Measurements from ENCODE around the gene NALCN. TPM values are rescaled to one million over a fixed set of nuclear protein-coding genes. Genes with fewer than 3 reads are reported as not detected.

Gene NALCN
- total and polyA plus RNA-seq, 2 of the 8 experiments (the other 6 are each of a cell fraction or from before 2014, with no cell fraction given), result 0.26 to 0.54 TPM

GRCh38 chr13:101217086-101217485 lies 199.2 kb downstream of the NALCN start (continued):
- no peak for TF ChIP-seq KDM1A (IDR thresholded peaks at IDR 0.05; ENCODE audit: borderline replicate concordance, low read length)
- no peak for TF ChIP-seq BRCA1 (IDR thresholded peaks at IDR 0.05; ENCODE audit: low read depth, low read length)
- no peak for TF ChIP-seq ASH2L (IDR thresholded peaks at IDR 0.05; ENCODE audit: low read length)
- TF ChIP-seq, protein P1, sequence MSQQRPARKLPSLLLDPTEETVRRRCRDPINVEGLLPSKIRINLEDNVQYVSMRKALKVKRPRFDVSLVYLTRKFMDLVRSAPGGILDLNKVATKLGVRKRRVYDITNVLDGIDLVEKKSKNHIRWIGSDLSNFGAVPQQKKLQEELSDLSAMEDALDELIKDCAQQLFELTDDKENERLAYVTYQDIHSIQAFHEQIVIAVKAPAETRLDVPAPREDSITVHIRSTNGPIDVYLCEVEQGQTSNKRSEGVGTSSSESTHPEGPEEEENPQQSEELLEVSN (IDR thresholded peaks at IDR 0.05), result no peak

Measured in H1 (cell line).